HepG2 (cell line): ENCODE measurements around the gene CMA1. TPM values are rescaled to one million over a fixed set of nuclear protein-coding genes. Genes with fewer than 3 reads are reported as not detected.
A peak's percentile ranks its signal among the peaks of the same experiment; 100 is the strongest.

Experiments
- ATAC-seq: fragments of 200-7000 bp; cut with Tn5 transposase; 3 replicates; pipeline ENCODE4 v1.9.1; 2020; ENCODE audit warnings: mild to moderate bottlenecking, moderate library complexity
- BruUV-seq: library from RNA; stranded (reverse); fragments of 400-500 nt; replicated peaks from 2 replicates; lab custom pipeline; 2021; lab: Mats Ljungman, UMichigan
- CTCF ChIA-PET: fragments of 300-600 bp; formaldehyde crosslinking; extraction: SDS; loops from one replicate; lab custom pipeline; 2021; ENCODE audit warnings: low total read pairs, inconsistent platforms, low intra/inter-chr PET ratio; lab: Yijun Ruan, JAX
- POLR2A ChIA-PET: fragments of 350-600 bp; sonication (Branson Sonifier 250); formaldehyde crosslinking; loops from one replicate; lab custom pipeline; 2020; ENCODE audit warnings: antibody characterized with exemption, inconsistent platforms; lab: Yijun Ruan, JAX
- DNase-seq: peaks from one replicate; pipeline ENCODE4 v3.0.0-alpha.2; 2015; ENCODE audit warnings: low spot score
- FAIRE-seq: peaks from 3 replicates; lab custom pipeline; 2011; peaks lifted over from hg19 to GRCh38; lab: Jason Lieb, UNC
- H2AFZ ChIP-seq: one replicate; pipeline ENCODE4 v1.6.1; 2011; ENCODE audit warnings: low read length, inconsistent platforms
- H3K27ac ChIP-seq: fragments of 300-600 bp; 3 replicates; pipeline ENCODE4 v1.8.0; 2011; ENCODE audit warnings: mixed run types, mild to moderate bottlenecking, mixed read lengths, low read length, inconsistent platforms; ENCODE audit not compliant: insufficient read depth; ENCODE audit errors: extremely low read length
- H3K27me3 ChIP-seq, 2 experiments: fragments of 200-600 bp in 1 of 2; 2 replicates in 1 of 2; 3 replicates in 1 of 2; pipeline versions ENCODE4 v1.6.0 to v1.8.0; 2011; ENCODE audit warnings: low read length in 2 of 2, mild to moderate bottlenecking in 2 of 2, moderate library complexity in 2 of 2, inconsistent platforms in 1 of 2; ENCODE audit not compliant: insufficient read depth in 2 of 2, control insufficient read depth in 1 of 2
- H3K36me3 ChIP-seq, 2 experiments: fragments of 200-600 bp in 1 of 2; replicated peaks in 1 of 2; 2 replicates in 1 of 2; 3 replicates in 1 of 2; pipeline versions ENCODE4 v1.5.1 to v1.8.0; 2011; ENCODE audit warnings: low read length in 2 of 2, inconsistent platforms in 1 of 2; ENCODE audit not compliant: insufficient read depth in 2 of 2, control insufficient read depth in 1 of 2
- H3K4me1 ChIP-seq: 2 replicates; pipeline ENCODE4 v1.5.1; 2012; ENCODE audit warnings: low read length, inconsistent platforms; ENCODE audit not compliant: insufficient read depth
- H3K4me2 ChIP-seq: 2 replicates; pipeline ENCODE4 v1.6.0; 2011; ENCODE audit warnings: low read depth, low read length, inconsistent platforms
- H3K4me3 ChIP-seq, 3 experiments: fragments of 200-600 bp in 1 of 3; sonication (generic), shearing (Covaris generic) in 1 of 3; replicated peaks in 1 of 3; 2 replicates each; pipeline ENCODE4 v1.5.1; 2011 to 2016; ENCODE audit warnings: low read length in 3 of 3, inconsistent platforms in 2 of 3, low read depth in 2 of 3, mild to moderate bottlenecking in 2 of 3, control low read depth in 1 of 3, mixed read lengths in 1 of 3; ENCODE audit not compliant: insufficient read depth in 1 of 3
- H3K79me2 ChIP-seq: one replicate; pipeline ENCODE4 v1.6.1; 2011; ENCODE audit warnings: low read length, inconsistent platforms; ENCODE audit not compliant: insufficient read depth
- H3K9ac ChIP-seq: 2 replicates; pipeline ENCODE4 v1.6.0; 2011; ENCODE audit warnings: mild to moderate bottlenecking, low read depth, low read length, inconsistent platforms; ENCODE audit not compliant: insufficient read depth
- H3K9me3 ChIP-seq: 2 replicates; pipeline ENCODE4 v1.5.1; 2012; ENCODE audit warnings: mild to moderate bottlenecking, low read length
- H4K20me1 ChIP-seq: 2 replicates; pipeline ENCODE4 v1.6.0; 2011; ENCODE audit warnings: inconsistent platforms, mild to moderate bottlenecking, low read length, moderate library complexity; ENCODE audit not compliant: insufficient read depth
- ARNT ChIP-seq: fragments of 450-650 bp; IDR thresholded peaks from 2 replicates; pipeline ENCODE4 v1.6.1; 2017
- FOXJ3 ChIP-seq: sonication (generic); formaldehyde crosslinking; IDR thresholded peaks from 2 replicates; pipeline ENCODE4 v1.4.0; 2020; ENCODE audit warnings: missing genetic modification reagents, mild to moderate bottlenecking, borderline replicate concordance
- HNF1A ChIP-seq, 2 experiments: sonication (generic) in 1 of 2; formaldehyde crosslinking in 1 of 2; IDR thresholded peaks; 2 replicates each; pipeline versions ENCODE4 v1.4.0 to v1.6.1; 2016 to 2020; ENCODE audit warnings: borderline replicate concordance in 1 of 2, low read depth in 1 of 2, mild to moderate bottlenecking in 1 of 2, missing genetic modification reagents in 1 of 2
- NFKBIZ ChIP-seq: IDR thresholded peaks from 2 replicates; pipeline ENCODE4 v1.6.1; 2018; ENCODE audit warnings: missing genetic modification reagents, missing compliant biosample characterization
- RBAK ChIP-seq: sonication (generic); formaldehyde crosslinking; IDR thresholded peaks from 2 replicates; pipeline ENCODE4 v1.5.1; 2020; ENCODE audit warnings: mild to moderate bottlenecking, missing genetic modification reagents
- REL ChIP-seq: sonication (generic); formaldehyde crosslinking; conservative IDR thresholded peaks from 2 replicates; pipeline ENCODE4 v1.8.0; 2022; ENCODE audit warnings: mild to moderate bottlenecking, missing genetic modification reagents, moderate library complexity
- SAP130 ChIP-seq: IDR thresholded peaks from 2 replicates; pipeline ENCODE4 v1.6.1; 2016; ENCODE audit warnings: low read depth
- TCF7 ChIP-seq: sonication (generic); IDR thresholded peaks from 2 replicates; pipeline ENCODE4 v1.6.1; 2016; ENCODE audit warnings: antibody characterized with exemption, low read depth
- ZFP82 ChIP-seq: sonication (generic); formaldehyde crosslinking; IDR thresholded peaks from 2 replicates; pipeline ENCODE4 v1.5.1; 2020; ENCODE audit warnings: mild to moderate bottlenecking, missing genetic modification reagents, borderline replicate concordance
- ZKSCAN5 ChIP-seq: sonication (generic); formaldehyde crosslinking; IDR thresholded peaks from 2 replicates; pipeline ENCODE4 v1.5.1; 2020; ENCODE audit warnings: mild to moderate bottlenecking, missing genetic modification reagents
- ZNF225 ChIP-seq: sonication (generic); formaldehyde crosslinking; IDR thresholded peaks from 2 replicates; pipeline ENCODE4 v1.4.0; 2020; ENCODE audit warnings: mild to moderate bottlenecking, missing genetic modification reagents
- ZNF317 ChIP-seq: sonication (generic); formaldehyde crosslinking; IDR thresholded peaks from 2 replicates; pipeline ENCODE4 v1.5.0; 2020; ENCODE audit warnings: mild to moderate bottlenecking, missing genetic modification reagents
- ZNF644 ChIP-seq: IDR thresholded peaks from 2 replicates; pipeline ENCODE4 v1.6.1; 2016; ENCODE audit warnings: low read depth
- ZNF652 ChIP-seq: IDR thresholded peaks from 2 replicates; pipeline ENCODE4 v1.6.1; 2016; ENCODE audit warnings: low read depth, borderline replicate concordance
- ZNF709 ChIP-seq: sonication (generic); formaldehyde crosslinking; IDR thresholded peaks from 2 replicates; pipeline ENCODE4 v1.5.0; 2020; ENCODE audit warnings: mild to moderate bottlenecking, missing genetic modification reagents
- WGBS: methylation state at CpG from one replicate; pipeline ENCODE4 v1.1.6; 2017; ENCODE audit warnings: low lambda C conversion rate; 5-methylcytosine and 5-hydroxymethylcytosine counted together
- in situ Hi-C: cut with HindIII; loops from 2 replicates; pipeline ENCODE4 v1.10.0; 2017; ENCODE audit warnings: low pct_unique_long_range_greater_than_20kb; ENCODE audit not compliant: extremely low pct_ligation_motif_present
- intact Hi-C: fragments of 100-400 bp; cut with micrococcal nuclease; formaldehyde crosslinking; loops from one replicate; pipeline ENCODE4 v1.10.0; 2022; ENCODE audit not compliant: unreplicated experiment
- polyA plus RNA-seq, 8 experiments: library from polyadenylated mRNA; depleted of rRNA in 3 of 8; stranded (reverse) in 7 of 8; unstranded in 1 of 8; fragments of >200 nt; fragmentation: Illumina TruSeq in 4 of 8; extraction: Trizol in 4 of 8; gene quantifications; 2 replicates each; pipeline versions ENCODE4 v1.2.1 to v1.2.3, GENCODE V29; 2011 to 2016; ENCODE audit warnings: low read depth in 4 of 8, missing spikeins in 1 of 8, mixed read lengths in 1 of 8; ENCODE audit not compliant: insufficient read depth in 1 of 8
- total RNA-seq, 5 experiments: library from RNA; depleted of rRNA; stranded (reverse); fragments of >200 nt; fragmentation: Illumina TruSeq; extraction: Trizol; gene quantifications; 2 replicates each; pipeline ENCODE4 v1.2.3, GENCODE V29; 2016; ENCODE audit warnings: low read depth in 1 of 5
- TF ChIP-seq, protein P1 (sequence below): sonication (generic); formaldehyde crosslinking; IDR thresholded peaks from 2 replicates; pipeline ENCODE4 v1.4.0; 2020; ENCODE audit warnings: missing genetic modification reagents, borderline replicate concordance

The CMA1 gene
- total and polyA plus RNA-seq, 2 of the 13 experiments (the other 11 are each of a cell fraction or from before 2014, with no cell fraction given) = not detected

DNA sequence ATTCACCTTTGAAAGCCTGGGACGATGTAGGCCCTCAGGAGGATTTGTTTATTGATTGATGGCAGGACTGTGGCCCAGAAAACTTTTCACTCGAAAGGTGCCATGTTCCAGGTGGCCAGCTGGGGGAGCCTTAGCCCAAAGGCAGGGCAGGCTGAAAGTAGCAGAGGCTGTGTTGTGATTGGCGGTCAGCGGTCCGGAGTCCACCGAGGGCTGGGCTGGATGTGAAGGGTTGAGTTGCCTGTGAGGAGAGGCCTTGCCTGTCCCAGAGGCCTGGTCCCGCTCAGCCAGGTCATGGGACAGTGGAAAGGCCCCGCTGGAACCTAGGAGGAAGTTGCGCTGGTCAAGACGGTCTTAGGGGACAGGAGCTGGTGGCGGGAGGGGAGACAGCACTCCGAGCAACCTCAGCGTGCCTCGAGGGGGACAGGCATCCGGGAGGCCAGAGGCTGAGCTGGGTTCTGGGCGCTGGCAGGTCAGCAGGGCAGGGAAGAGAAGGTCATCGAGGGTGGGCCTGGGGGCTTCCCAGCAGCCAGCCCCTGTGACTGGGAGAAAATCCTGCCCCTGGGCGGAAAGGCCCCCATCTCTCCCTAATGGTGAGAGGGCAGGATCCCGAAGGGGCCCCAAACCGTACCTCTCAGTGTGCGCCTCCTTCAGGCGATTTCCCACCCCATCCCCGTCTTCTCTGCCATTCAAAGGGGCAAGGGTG, 26.3 kb downstream of the CMA1 start:
- ATAC-seq = peak; percentile 100
- intact Hi-C loops = loop anchor here (1.0 to 10.0 kb wide), 4 partner anchors 14 to 673 kb away; no protein-coding TSS in a partner anchor
- CTCF ChIA-PET = interaction anchor here (1.4 to 2.4 kb wide), 3 partner anchors 123 to 197 kb away, joined by 3 to 40 read pairs (median 4); no protein-coding TSS in a partner anchor
- peak overlapping the region; percentile 75 for H3K4me2 ChIP-seq
- H3K4me1 ChIP-seq = peaks cover 11% of the 10 kb centered on the region
- H3K9me3 ChIP-seq = no peaks in the 10 kb centered on the region
- peak overlapping the region; percentile 55 for H3K9ac ChIP-seq
- DNase-seq = peak; percentile 97
- BruUV-seq = TSS peak; percentile 57
- peak overlapping the region; percentile 12 for H2AFZ ChIP-seq
- FAIRE-seq = peak; percentile 96
- peak overlapping the region in 2 of 3 experiments; percentile 40 to 65; a peak in 4 of 6 replicates for H3K4me3 ChIP-seq
- POLR2A ChIA-PET = interaction anchor here (0.7 to 2.6 kb wide), 3 partner anchors 10 to 40 kb away, joined by 3 to 17 read pairs (median 3); no protein-coding TSS in a partner anchor
- in situ Hi-C loops = loop anchor here (5.0 kb wide), 1 partner anchor 196 kb away; no protein-coding TSS in a partner anchor
- no peaks in the 10 kb centered on the region for H3K79me2 ChIP-seq
- no peaks in the 10 kb centered on the region for H4K20me1 ChIP-seq
- no peaks in the 10 kb centered on the region for H3K27me3 ChIP-seq
- 42% methylated on average over 23 of the region's 23 CpGs for whole genome bisulfite sequencing
- no peaks in the 10 kb centered on the region for H3K36me3 ChIP-seq
- no peak overlapping the region for H3K27ac ChIP-seq
- peak; percentile 93 for TF ChIP-seq ZNF644
- TF ChIP-seq, protein P1, sequence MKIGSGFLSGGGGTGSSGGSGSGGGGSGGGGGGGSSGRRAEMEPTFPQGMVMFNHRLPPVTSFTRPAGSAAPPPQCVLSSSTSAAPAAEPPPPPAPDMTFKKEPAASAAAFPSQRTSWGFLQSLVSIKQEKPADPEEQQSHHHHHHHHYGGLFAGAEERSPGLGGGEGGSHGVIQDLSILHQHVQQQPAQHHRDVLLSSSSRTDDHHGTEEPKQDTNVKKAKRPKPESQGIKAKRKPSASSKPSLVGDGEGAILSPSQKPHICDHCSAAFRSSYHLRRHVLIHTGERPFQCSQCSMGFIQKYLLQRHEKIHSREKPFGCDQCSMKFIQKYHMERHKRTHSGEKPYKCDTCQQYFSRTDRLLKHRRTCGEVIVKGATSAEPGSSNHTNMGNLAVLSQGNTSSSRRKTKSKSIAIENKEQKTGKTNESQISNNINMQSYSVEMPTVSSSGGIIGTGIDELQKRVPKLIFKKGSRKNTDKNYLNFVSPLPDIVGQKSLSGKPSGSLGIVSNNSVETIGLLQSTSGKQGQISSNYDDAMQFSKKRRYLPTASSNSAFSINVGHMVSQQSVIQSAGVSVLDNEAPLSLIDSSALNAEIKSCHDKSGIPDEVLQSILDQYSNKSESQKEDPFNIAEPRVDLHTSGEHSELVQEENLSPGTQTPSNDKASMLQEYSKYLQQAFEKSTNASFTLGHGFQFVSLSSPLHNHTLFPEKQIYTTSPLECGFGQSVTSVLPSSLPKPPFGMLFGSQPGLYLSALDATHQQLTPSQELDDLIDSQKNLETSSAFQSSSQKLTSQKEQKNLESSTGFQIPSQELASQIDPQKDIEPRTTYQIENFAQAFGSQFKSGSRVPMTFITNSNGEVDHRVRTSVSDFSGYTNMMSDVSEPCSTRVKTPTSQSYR (CRISPR knock-in tag) = peak; percentile 9; the same call in 1 of the 2 replicates
- TF ChIP-seq SAP130 (CRISPR knock-in tag) = peak; percentile 70
- no peak for TF ChIP-seq ARNT
- TF ChIP-seq NFKBIZ = no peak; the same call in 1 of the 2 replicates
- peak; percentile 70; the same call in 1 of the 2 replicates for TF ChIP-seq ZKSCAN5 (CRISPR knock-in tag)
- TF ChIP-seq ZNF317 (CRISPR knock-in tag) = peak; percentile 67; the same call in 1 of the 2 replicates
- TF ChIP-seq ZNF709 (CRISPR knock-in tag) = no peak
- peak; percentile 97 for TF ChIP-seq ZNF225
- no peak for TF ChIP-seq ZFP82
- no peak for TF ChIP-seq REL (CRISPR knock-in tag)
- no peak for TF ChIP-seq TCF7
- TF ChIP-seq ZNF652 (CRISPR knock-in tag) = peak; percentile 43; the same call in 1 of the 2 replicates
- TF ChIP-seq RBAK (CRISPR knock-in tag) = peak; percentile 46; the same call in 1 of the 2 replicates
- TF ChIP-seq HNF1A (IDR thresholded peaks at IDR 0.05; ENCODE audit: low read depth) = no peak
- TF ChIP-seq HNF1A (CRISPR knock-in tag; IDR thresholded peaks at IDR 0.05; ENCODE audit: borderline replicate concordance) = no peak; the same call in none of the 2 replicates
- TF ChIP-seq FOXJ3 = peak; percentile 64; the same call in 1 of the 2 replicates
